ENCODE measurements around the gene ZNF76.

DNA sequence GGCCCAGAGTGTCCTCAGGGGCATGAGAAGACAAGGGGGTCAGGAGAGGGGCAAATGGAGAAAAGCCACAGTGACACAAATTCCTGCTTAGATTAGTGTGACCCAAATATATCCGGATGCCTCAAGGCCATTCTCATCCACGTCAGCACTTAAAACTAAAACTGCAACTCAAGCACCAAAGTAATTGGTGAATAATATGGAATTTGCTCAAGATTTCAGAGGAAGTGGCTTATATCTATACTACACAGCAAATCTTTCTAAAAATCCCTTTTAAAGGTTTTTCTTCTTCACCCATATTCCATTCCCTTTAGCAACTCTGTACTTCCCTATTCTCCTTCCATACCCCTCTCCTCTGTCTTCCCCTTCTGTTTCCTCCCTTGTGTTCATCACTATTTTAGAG lies 53.3 kb downstream of the ZNF76 start:
- TF ChIP-seq, protein P1, sequence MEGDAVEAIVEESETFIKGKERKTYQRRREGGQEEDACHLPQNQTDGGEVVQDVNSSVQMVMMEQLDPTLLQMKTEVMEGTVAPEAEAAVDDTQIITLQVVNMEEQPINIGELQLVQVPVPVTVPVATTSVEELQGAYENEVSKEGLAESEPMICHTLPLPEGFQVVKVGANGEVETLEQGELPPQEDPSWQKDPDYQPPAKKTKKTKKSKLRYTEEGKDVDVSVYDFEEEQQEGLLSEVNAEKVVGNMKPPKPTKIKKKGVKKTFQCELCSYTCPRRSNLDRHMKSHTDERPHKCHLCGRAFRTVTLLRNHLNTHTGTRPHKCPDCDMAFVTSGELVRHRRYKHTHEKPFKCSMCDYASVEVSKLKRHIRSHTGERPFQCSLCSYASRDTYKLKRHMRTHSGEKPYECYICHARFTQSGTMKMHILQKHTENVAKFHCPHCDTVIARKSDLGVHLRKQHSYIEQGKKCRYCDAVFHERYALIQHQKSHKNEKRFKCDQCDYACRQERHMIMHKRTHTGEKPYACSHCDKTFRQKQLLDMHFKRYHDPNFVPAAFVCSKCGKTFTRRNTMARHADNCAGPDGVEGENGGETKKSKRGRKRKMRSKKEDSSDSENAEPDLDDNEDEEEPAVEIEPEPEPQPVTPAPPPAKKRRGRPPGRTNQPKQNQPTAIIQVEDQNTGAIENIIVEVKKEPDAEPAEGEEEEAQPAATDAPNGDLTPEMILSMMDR (IDR thresholded peaks at IDR 0.05; ENCODE audit: control extremely low read depth in 1 of 3, insufficient read depth in 1 of 3, low read depth in 1 of 3, low read length in 3 of 3) = no peak
- TF ChIP-seq CREB1 (IDR thresholded peaks at IDR 0.05) = no peak
- no peak for TF ChIP-seq POLR2A (IDR thresholded peaks at IDR 0.05; ENCODE audit: control extremely low read depth in 1 of 2, low read depth in 2 of 2, low read length in 2 of 2)
- TF ChIP-seq TBP (IDR thresholded peaks at IDR 0.05; ENCODE audit: low read depth, low read length) = no peak
- TF ChIP-seq POLR2AphosphoS5 (IDR thresholded peaks at IDR 0.05; ENCODE audit: low read depth, low read length) = no peak
- no peak for TF ChIP-seq TCF12 (IDR thresholded peaks at IDR 0.05; ENCODE audit: low read depth, low read length)
- TF ChIP-seq TAF1 (IDR thresholded peaks at IDR 0.05; ENCODE audit: low read depth, low read length) = no peak
- no peak for TF ChIP-seq GABPA (IDR thresholded peaks at IDR 0.05; ENCODE audit: borderline replicate concordance, insufficient read depth, low read length)
- TF ChIP-seq BCL11A (IDR thresholded peaks at IDR 0.05; ENCODE audit: low read depth in 2 of 2, low read length in 2 of 2) = no peak
